ENCODE data around the gene PPP2R5D. TPM values are rescaled to one million over a fixed set of nuclear protein-coding genes. Genes with fewer than 3 reads are reported as not detected.

The PPP2R5D gene
- total RNA-seq, 1 experiment from 2014 or later: 53.7 TPM

DNA sequence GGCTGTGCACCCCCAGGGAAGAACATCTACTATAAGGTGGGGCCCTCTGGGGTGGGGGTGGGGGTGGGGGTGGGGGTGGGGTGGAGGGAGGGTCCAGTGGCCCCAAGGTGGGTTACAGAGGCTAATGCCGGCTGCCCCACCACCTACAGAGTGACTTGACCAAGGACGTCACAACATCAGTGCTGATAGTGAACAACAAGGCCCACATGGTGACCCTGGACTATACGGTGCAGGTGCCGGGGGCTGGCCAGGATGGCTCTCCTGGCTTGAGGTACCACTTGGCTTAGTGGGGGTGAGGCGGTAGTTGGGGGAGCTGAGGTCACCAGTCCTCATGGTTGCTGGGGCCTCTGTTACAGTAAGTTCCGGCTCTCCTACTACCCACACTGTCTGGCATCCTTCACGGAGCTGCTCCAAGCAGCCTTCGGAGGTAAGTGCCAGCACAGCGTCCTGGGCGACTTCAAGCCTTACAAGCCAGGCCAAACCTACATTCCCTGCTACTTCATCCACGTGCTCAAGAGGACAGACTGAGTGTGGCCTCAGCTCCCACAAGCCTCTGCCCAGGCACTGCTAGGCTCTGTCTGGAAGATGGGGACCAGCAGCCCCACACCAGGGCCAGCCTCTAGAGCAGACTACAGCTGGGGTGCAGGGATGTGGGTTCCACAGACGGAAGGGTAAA is 21.1 kb upstream of the PPP2R5D start:
- no peak for DNase-seq
- no peak for TF ChIP-seq EZH2 (IDR thresholded peaks at IDR 0.05; ENCODE audit: low read depth)
- TF ChIP-seq, protein P1, sequence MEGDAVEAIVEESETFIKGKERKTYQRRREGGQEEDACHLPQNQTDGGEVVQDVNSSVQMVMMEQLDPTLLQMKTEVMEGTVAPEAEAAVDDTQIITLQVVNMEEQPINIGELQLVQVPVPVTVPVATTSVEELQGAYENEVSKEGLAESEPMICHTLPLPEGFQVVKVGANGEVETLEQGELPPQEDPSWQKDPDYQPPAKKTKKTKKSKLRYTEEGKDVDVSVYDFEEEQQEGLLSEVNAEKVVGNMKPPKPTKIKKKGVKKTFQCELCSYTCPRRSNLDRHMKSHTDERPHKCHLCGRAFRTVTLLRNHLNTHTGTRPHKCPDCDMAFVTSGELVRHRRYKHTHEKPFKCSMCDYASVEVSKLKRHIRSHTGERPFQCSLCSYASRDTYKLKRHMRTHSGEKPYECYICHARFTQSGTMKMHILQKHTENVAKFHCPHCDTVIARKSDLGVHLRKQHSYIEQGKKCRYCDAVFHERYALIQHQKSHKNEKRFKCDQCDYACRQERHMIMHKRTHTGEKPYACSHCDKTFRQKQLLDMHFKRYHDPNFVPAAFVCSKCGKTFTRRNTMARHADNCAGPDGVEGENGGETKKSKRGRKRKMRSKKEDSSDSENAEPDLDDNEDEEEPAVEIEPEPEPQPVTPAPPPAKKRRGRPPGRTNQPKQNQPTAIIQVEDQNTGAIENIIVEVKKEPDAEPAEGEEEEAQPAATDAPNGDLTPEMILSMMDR (conservative IDR thresholded peaks at IDR 0.05): no peak
- Histone ChIP-seq H3K4me2 (no peak overlapping the region), H3K9me3 (ENCODE audit: insufficient read depth, low read depth) (no peaks in the 10 kb centered on the region), H2AFZ (no peak overlapping the region), H3K36me3 (ENCODE audit: low read depth) (no peaks in the 10 kb centered on the region; the same call in 1 of the 2 replicates), H3F3A (ENCODE audit: insufficient read depth, low read depth) (peaks cover 9% of the 10 kb centered on the region; the same call in 1 of the 2 replicates), H3K27me3 (ENCODE audit: insufficient read depth, low read depth) (no peaks in the 10 kb centered on the region), H3K4me3 (no peak overlapping the region), H3K9me2 (ENCODE audit: insufficient read depth) (no peaks in the 10 kb centered on the region), H3K4me1 (replicated peaks; ENCODE audit: insufficient read depth) (peaks cover 11% of the 10 kb centered on the region), H3K79me2 (ENCODE audit: low read depth) (no peaks in the 10 kb centered on the region), H3K27ac (no peak overlapping the region), H4K20me1 (ENCODE audit: insufficient read depth) (no peaks in the 10 kb centered on the region)
- BruUV-seq (replicated peaks): no TSS peak
- CTCF ChIA-PET: no interaction called here
- POLR2A ChIA-PET (ENCODE audit: unreplicated experiment): no interaction called here
- intact Hi-C loops (cut with micrococcal nuclease; ENCODE audit: unreplicated experiment): no loop called here

DNA sequence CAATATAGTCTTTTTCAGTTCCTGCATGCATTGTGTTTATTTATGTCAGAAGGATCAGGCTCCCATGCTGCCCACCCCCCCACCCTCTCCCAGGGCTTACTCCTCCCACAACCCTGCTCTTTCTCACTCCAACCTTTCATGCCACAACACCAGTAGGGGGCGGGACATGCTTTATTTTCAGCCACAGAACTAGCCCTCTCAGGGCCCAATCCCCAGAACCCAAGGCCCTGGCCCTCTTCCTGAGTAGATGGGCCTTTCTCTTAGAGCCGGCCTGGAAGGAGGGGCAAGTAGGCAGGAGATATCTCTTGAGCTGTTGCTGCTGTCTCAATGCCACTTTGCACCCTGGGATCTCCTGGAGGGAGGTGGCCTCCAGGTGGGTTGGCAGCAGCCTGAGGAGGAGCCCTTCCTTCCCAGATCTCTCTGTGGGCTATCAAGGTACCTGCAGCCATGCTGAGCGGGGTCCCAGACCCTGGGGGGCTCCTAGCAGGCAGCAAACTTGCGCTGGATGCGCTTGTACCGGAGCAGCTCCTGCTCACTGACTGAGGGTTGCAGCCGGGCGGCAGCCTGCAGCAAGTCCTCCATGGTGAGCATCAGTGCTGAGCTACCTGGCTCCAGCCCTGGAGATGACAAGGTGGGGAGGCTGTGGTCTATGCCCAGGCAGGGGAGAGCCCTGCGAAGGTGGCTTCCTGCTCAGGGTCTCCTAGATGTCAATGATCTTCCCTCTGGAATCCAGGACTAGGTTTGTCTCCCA is 20.3 kb upstream of the PPP2R5D start:
- CTCF ChIA-PET: interaction anchor here (0.6 kb wide), 1 partner anchor 19 kb away, joined by 4 read pairs; no protein-coding TSS in a partner anchor

DNA sequence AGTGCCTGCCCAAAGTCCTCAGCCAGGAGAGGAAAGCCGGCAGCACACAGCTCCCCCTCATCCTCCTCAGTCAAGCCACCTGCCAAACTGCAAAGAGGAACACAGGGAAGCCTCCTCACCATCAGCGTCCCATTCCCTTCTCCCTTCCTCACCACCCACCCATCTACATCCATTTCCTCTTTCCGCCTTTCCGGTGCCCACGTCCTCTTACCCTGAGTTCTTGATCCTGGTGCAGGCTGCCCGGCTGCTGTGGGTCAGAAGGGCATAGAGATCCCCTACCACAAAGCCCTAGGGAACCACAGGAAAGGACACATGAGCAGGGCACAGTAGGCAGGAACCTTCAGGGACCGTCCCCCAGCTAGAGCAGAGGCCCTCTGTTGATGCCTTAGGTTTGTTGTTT is 17.8 kb upstream of the PPP2R5D start:
- Histone ChIP-seq H3K27me3 (ENCODE audit: insufficient read depth, low read depth) (no peaks in the 10 kb centered on the region), H3K36me3 (ENCODE audit: low read depth) (no peaks in the 10 kb centered on the region; the same call in 1 of the 2 replicates), H4K20me1 (ENCODE audit: insufficient read depth) (no peaks in the 10 kb centered on the region), H3K79me2 (ENCODE audit: low read depth) (no peaks in the 10 kb centered on the region), H3K4me2 (no peak overlapping the region), H3K4me1 (replicated peaks; ENCODE audit: insufficient read depth) (peaks cover 20% of the 10 kb centered on the region), H3K27ac (no peak overlapping the region), H3K9me2 (ENCODE audit: insufficient read depth) (no peaks in the 10 kb centered on the region), H3K4me3 (no peak overlapping the region), H3F3A (ENCODE audit: insufficient read depth, low read depth) (peaks cover 16% of the 10 kb centered on the region), H3K9me3 (ENCODE audit: insufficient read depth, low read depth) (no peaks in the 10 kb centered on the region), H2AFZ (no peak overlapping the region)
- CTCF ChIA-PET: interaction anchor here (0.6 kb wide), 1 partner anchor 149 kb away, joined by 7 read pairs; no protein-coding TSS in a partner anchor
- POLR2A ChIA-PET (ENCODE audit: unreplicated experiment): interaction anchor here (0.6 kb wide), 1 partner anchor 18 kb away, joined by 3 read pairs; no protein-coding TSS in a partner anchor
- no peak for DNase-seq
- TF ChIP-seq, protein P1 (conservative IDR thresholded peaks at IDR 0.05): no peak
- TF ChIP-seq EZH2 (IDR thresholded peaks at IDR 0.05; ENCODE audit: low read depth): no peak
- intact Hi-C loops (cut with micrococcal nuclease; ENCODE audit: unreplicated experiment): no loop called here
- BruUV-seq (replicated peaks): no TSS peak

More for the DNA sequence above, 20.3 kb upstream of the PPP2R5D start:
- intact Hi-C loops (cut with micrococcal nuclease; ENCODE audit: unreplicated experiment): no loop called here
- Histone ChIP-seq H3K9me2 (ENCODE audit: insufficient read depth) (no peaks in the 10 kb centered on the region), H3K4me1 (replicated peaks; ENCODE audit: insufficient read depth) (peaks cover 11% of the 10 kb centered on the region), H3K27me3 (ENCODE audit: insufficient read depth, low read depth) (no peaks in the 10 kb centered on the region), H3K4me2 (no peak overlapping the region), H3K9me3 (ENCODE audit: insufficient read depth, low read depth) (no peaks in the 10 kb centered on the region), H3K4me3 (no peak overlapping the region), H3K79me2 (ENCODE audit: low read depth) (no peaks in the 10 kb centered on the region), H4K20me1 (ENCODE audit: insufficient read depth) (no peaks in the 10 kb centered on the region), H3F3A (ENCODE audit: insufficient read depth, low read depth) (peaks cover 9% of the 10 kb centered on the region; the same call in 1 of the 2 replicates), H2AFZ (no peak overlapping the region), H3K36me3 (ENCODE audit: low read depth) (no peaks in the 10 kb centered on the region; the same call in 1 of the 2 replicates), H3K27ac (no peak overlapping the region)
- no peak for TF ChIP-seq EZH2 (IDR thresholded peaks at IDR 0.05; ENCODE audit: low read depth)
- TF ChIP-seq, protein P1 (conservative IDR thresholded peaks at IDR 0.05): peak; percentile 49
- no TSS peak for BruUV-seq (replicated peaks)
- POLR2A ChIA-PET (ENCODE audit: unreplicated experiment): no interaction called here
- peak in 1 of 2 experiments; percentile 25 for DNase-seq

All from PC-9 (cell line).